K562 (cell line): Measurements from ENCODE around the gene SRPK3. TPM values are rescaled to one million over a fixed set of nuclear protein-coding genes. Genes with fewer than 3 reads are reported as not detected.
A peak's percentile ranks its signal among the peaks of the same experiment; 100 is the strongest.

Experiments
- ATAC-seq: fragments of 200-7000 bp; cut with Tn5 transposase; 3 replicates; pipeline ENCODE4 v1.9.1; 2020; ENCODE audit warnings: moderate library complexity
- BruUV-seq: library from RNA; stranded (reverse); fragments of 400-500 nt; replicated peaks from 2 replicates; lab custom pipeline; 2021; lab: Mats Ljungman, UMichigan
- CTCF ChIA-PET: fragments of 300-600 bp; formaldehyde crosslinking; extraction: SDS; loops from one replicate; lab custom pipeline; 2021; ENCODE audit warnings: low intra/inter-chr PET ratio; lab: Yijun Ruan, JAX
- POLR2A ChIA-PET: fragments of 300-600, 350-650 bp; sonication (Branson Sonifier 250); formaldehyde crosslinking; extraction: SDS; loops from one replicate; lab custom pipeline; 2021; ENCODE audit warnings: antibody characterized with exemption, inconsistent platforms; lab: Yijun Ruan, JAX
- DNase-seq, 4 experiments: peaks; one replicate each; pipeline versions ENCODE4 v3.0.0 to v3.0.0-alpha.2; 2011 to 2018; ENCODE audit warnings: low spot score in 3 of 4, mixed read lengths in 3 of 4; ENCODE audit errors: extremely low read depth in 1 of 4
- FAIRE-seq: peaks from 2 replicates; lab custom pipeline; 2011; peaks lifted over from hg19 to GRCh38; lab: Jason Lieb, UNC
- H2AFZ ChIP-seq: 2 replicates; pipeline ENCODE4 v1.6.0; 2011; ENCODE audit warnings: low read depth, low read length, control low read depth, inconsistent platforms
- H3K27ac ChIP-seq: fragments of 200-600 bp; 3 replicates; pipeline ENCODE4 v1.8.0; 2011; ENCODE audit warnings: low read depth, mild to moderate bottlenecking, control low read depth, inconsistent platforms, low read length, moderate library complexity, mixed read lengths; ENCODE audit errors: extremely low read depth
- H3K27me3 ChIP-seq, 2 experiments: fragments of 300-600 bp in 1 of 2; 2 replicates in 1 of 2; 3 replicates in 1 of 2; pipeline versions ENCODE4 v1.6.0 to v1.8.0; 2011; ENCODE audit warnings: inconsistent platforms in 2 of 2, low read length in 2 of 2, mild to moderate bottlenecking in 1 of 2, mixed read lengths in 1 of 2, moderate library complexity in 1 of 2; ENCODE audit not compliant: control insufficient read depth in 2 of 2, insufficient read depth in 2 of 2
- H3K36me3 ChIP-seq: fragments of 300-600 bp; 3 replicates; pipeline ENCODE4 v1.8.0; 2011; ENCODE audit warnings: mild to moderate bottlenecking, low read length, inconsistent platforms; ENCODE audit not compliant: control insufficient read depth, insufficient read depth
- H3K4me1 ChIP-seq, 2 experiments: fragments of 200-600 bp in 1 of 2; replicated peaks in 1 of 2; 2 replicates in 1 of 2; 3 replicates in 1 of 2; pipeline versions ENCODE4 v1.5.1 to v1.8.0; 2011; ENCODE audit warnings: inconsistent platforms in 2 of 2, low read length in 2 of 2, mild to moderate bottlenecking in 1 of 2, mixed read lengths in 1 of 2, moderate library complexity in 1 of 2; ENCODE audit not compliant: control insufficient read depth in 2 of 2, insufficient read depth in 2 of 2
- H3K4me2 ChIP-seq: 2 replicates; pipeline ENCODE4 v1.6.1; 2011; ENCODE audit warnings: low read length, control low read depth, inconsistent platforms, mixed read lengths; ENCODE audit not compliant: insufficient read depth
- H3K4me3 ChIP-seq: fragments of 200-600 bp; sonication (generic), shearing (Covaris generic); 2 replicates; pipeline ENCODE4 v1.5.1; 2016; ENCODE audit warnings: control low read depth, inconsistent platforms
- H3K79me2 ChIP-seq: fragments of 200-600 bp; 3 replicates; pipeline ENCODE4 v1.8.0; 2011; ENCODE audit warnings: low read length, inconsistent platforms; ENCODE audit not compliant: control insufficient read depth, insufficient read depth
- H3K9ac ChIP-seq, 2 experiments: 2 replicates each; pipeline versions ENCODE4 v1.6.0 to v1.6.1; 2011; ENCODE audit warnings: low read depth in 2 of 2, low read length in 2 of 2, control low read depth in 1 of 2, inconsistent platforms in 1 of 2, mild to moderate bottlenecking in 1 of 2, mixed read lengths in 1 of 2; ENCODE audit not compliant: insufficient read depth in 1 of 2
- H3K9me1 ChIP-seq: one replicate; pipeline ENCODE4 v1.6.0; 2011; ENCODE audit warnings: inconsistent platforms, mild to moderate bottlenecking, low read length, moderate library complexity; ENCODE audit not compliant: control insufficient read depth, insufficient read depth
- H3K9me3 ChIP-seq: replicated peaks from 2 replicates; pipeline ENCODE4 v1.5.1; 2011; ENCODE audit warnings: low read depth, low read length, inconsistent platforms; ENCODE audit not compliant: control insufficient read depth, insufficient read depth
- H4K20me1 ChIP-seq: replicated peaks from 2 replicates; pipeline ENCODE4 v1.6.1; 2011; ENCODE audit warnings: low read length, inconsistent platforms, mixed read lengths; ENCODE audit not compliant: control insufficient read depth, insufficient read depth
- CBX2 ChIP-seq: fragments of 200-600 bp; sonication (generic); IDR thresholded peaks from one replicate; pipeline ENCODE4 v1.6.1; 2012; ENCODE audit warnings: mild to moderate bottlenecking, low read length, inconsistent platforms; ENCODE audit not compliant: insufficient read depth, poor library complexity, severe bottlenecking
- HNRNPL ChIP-seq: fragments of 200-400 bp; formaldehyde crosslinking; IDR thresholded peaks from 2 replicates; pipeline ENCODE4 v1.6.1; 2017; ENCODE audit warnings: low read depth, mild to moderate bottlenecking, low read length
- POLR2G ChIP-seq: fragments of 200-400 bp; formaldehyde crosslinking; IDR thresholded peaks from 2 replicates; pipeline ENCODE4 v1.6.1; 2017; ENCODE audit warnings: low read depth, mild to moderate bottlenecking, antibody characterized with exemption, low read length, moderate library complexity
- ZBTB9 ChIP-seq: fragments of 450-650 bp; formaldehyde crosslinking; IDR thresholded peaks from 2 replicates; pipeline ENCODE4 v1.4.0; 2020; ENCODE audit warnings: mild to moderate bottlenecking, moderate library complexity
- WGBS: fragments of 100-300 bp; shearing (Covaris generic); methylation state at CpG from one replicate; pipeline ENCODE4 v1.1.6; 2016; ENCODE audit warnings: low coverage, mixed read lengths; ENCODE audit not compliant: insufficient coverage; ENCODE audit errors: missing lambda C conversion rate; 5-methylcytosine and 5-hydroxymethylcytosine counted together
- in situ Hi-C: fragments of 300-500 bp; cut with MboI; formaldehyde crosslinking; loops from 4 replicates; pipeline ENCODE4 v1.15.0; 2018; ENCODE audit warnings: inconsistent platforms, mixed read lengths
- intact Hi-C: fragments of 100-400 bp; cut with micrococcal nuclease; formaldehyde crosslinking; loops from 2 replicates; pipeline ENCODE4 v1.14.2; 2022
- polyA plus RNA-seq, 8 experiments: library from polyadenylated mRNA; depleted of rRNA in 4 of 8; stranded (reverse) in 5 of 8; unstranded in 3 of 8; fragments of >200 nt; fragmentation: Nextera tagmentation in 2 of 8; fragmentation: Illumina TruSeq in 1 of 8; extraction: Ambion mirVana in 2 of 8; extraction: Trizol in 1 of 8; gene quantifications; 2 replicates each; pipeline versions ENCODE4 v1.2.1 to v1.2.3, GENCODE V29; 2011 to 2014; ENCODE audit warnings: inconsistent platforms in 1 of 8, missing spikeins in 1 of 8
- total RNA-seq, 7 experiments: library from RNA; depleted of rRNA in 6 of 7; stranded (reverse); fragments of >200 nt in 6 of 7; fragmentation: Illumina TruSeq in 2 of 7; extraction: Trizol in 2 of 7; gene quantifications; 2 replicates each; pipeline versions ENCODE4 v1.2.1 to v1.2.3, GENCODE V29; 2011 to 2021; ENCODE audit warnings: low replicate concordance in 1 of 7

Gene SRPK3
- total and polyA plus RNA-seq, 9 of the 15 experiments (the other 6 are each of a cell fraction or from before 2014, with no cell fraction given): 0.01 to 0.09 (median 0.04) TPM; not detected in 2

GRCh38 chrX:153773218-153773611, 7.6 kb upstream of the SRPK3 start:
- TF ChIP-seq ZBTB9 (CRISPR knock-in tag) (no peak), POLR2G (peak; percentile 54; the same call in 1 of the 2 replicates), CBX2 (no peak), HNRNPL (peak; percentile 62; the same call in 1 of the 2 replicates)
- POLR2A ChIA-PET: no interaction called here
- in situ Hi-C loops: no loop called here

More at GRCh38 chrX:153773218-153773611, 7.6 kb upstream of the SRPK3 start:
- no peaks in the 10 kb centered on the region for H3K79me2 ChIP-seq
- FAIRE-seq (no peak), DNase-seq (no peak), ATAC-seq (no peak)
- H3K9ac ChIP-seq: no peak overlapping the region; a peak in 1 of 4 replicates
- no peak overlapping the region for H2AFZ ChIP-seq
- H3K4me1 ChIP-seq: peaks cover 8 to 89% of the 10 kb centered on the region in 2 experiments; a peak in 4 of 5 replicates
- H3K9me1 ChIP-seq: peaks cover 4% of the 10 kb centered on the region
- 86% methylated on average over 16 of the region's 23 CpGs for WGBS
- H3K4me2 ChIP-seq: no peak overlapping the region
- no peaks in the 10 kb centered on the region for H4K20me1 ChIP-seq
- intact Hi-C loops: no loop called here
- CTCF ChIA-PET: no interaction called here
- no peaks in the 10 kb centered on the region for H3K9me3 ChIP-seq
- no peaks in the 10 kb centered on the region for H3K27me3 ChIP-seq
- H3K27ac ChIP-seq: no peak overlapping the region
- H3K4me3 ChIP-seq: no peak overlapping the region
- no TSS peak for BruUV-seq
- no peaks in the 10 kb centered on the region for H3K36me3 ChIP-seq
